ENCODE results near the gene PDZD2. TPM values are rescaled to one million over a fixed set of nuclear protein-coding genes. Genes with fewer than 3 reads are reported as not detected.

PDZD2 gene
- total RNA-seq, 1 donor from 2014 or later, result 6.7 TPM

DNA sequence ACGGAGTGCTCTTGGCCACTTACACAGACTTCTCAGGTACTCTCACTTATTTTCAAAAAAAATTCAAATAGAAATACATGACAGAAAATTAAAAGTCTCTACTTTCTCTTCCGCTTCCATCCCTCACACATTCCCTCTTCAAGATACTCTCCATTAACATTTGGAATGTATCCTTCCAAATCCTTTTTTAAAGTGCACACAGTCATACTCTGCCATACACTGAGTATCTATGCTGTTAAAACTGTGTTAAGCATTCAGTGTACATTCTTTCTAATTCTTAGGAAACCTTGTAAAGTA, 519.7 kb downstream of the PDZD2 start:
- H3K4me3 ChIP-seq (ENCODE audit: low read depth, low read length), result no peak overlapping the region
- H3K36me3 ChIP-seq (ENCODE audit: control insufficient read depth, insufficient read depth, low read length), result no peaks in the 10 kb centered on the region
- no peak for DNase-seq (ENCODE audit: low read depth)
- H3K27me3 ChIP-seq (ENCODE audit: control insufficient read depth, insufficient read depth, low read length), result no peaks in the 10 kb centered on the region
- no peak for TF ChIP-seq CTCF (IDR thresholded peaks at IDR 0.05; ENCODE audit: insufficient read depth, low read length, poor library complexity, severe bottlenecking)

GRCh38 chr5:32159328-32160072, 520.6 kb downstream of the PDZD2 start:
- no peak for DNase-seq (ENCODE audit: low read depth)
- H3K36me3 ChIP-seq (ENCODE audit: control insufficient read depth, insufficient read depth, low read length), result no peaks in the 10 kb centered on the region
- no peak for TF ChIP-seq CTCF (IDR thresholded peaks at IDR 0.05; ENCODE audit: insufficient read depth, low read length, poor library complexity, severe bottlenecking)
- H3K4me3 ChIP-seq (ENCODE audit: low read depth, low read length), result no peak overlapping the region
- H3K27me3 ChIP-seq (ENCODE audit: control insufficient read depth, insufficient read depth, low read length), result no peaks in the 10 kb centered on the region

DNA sequence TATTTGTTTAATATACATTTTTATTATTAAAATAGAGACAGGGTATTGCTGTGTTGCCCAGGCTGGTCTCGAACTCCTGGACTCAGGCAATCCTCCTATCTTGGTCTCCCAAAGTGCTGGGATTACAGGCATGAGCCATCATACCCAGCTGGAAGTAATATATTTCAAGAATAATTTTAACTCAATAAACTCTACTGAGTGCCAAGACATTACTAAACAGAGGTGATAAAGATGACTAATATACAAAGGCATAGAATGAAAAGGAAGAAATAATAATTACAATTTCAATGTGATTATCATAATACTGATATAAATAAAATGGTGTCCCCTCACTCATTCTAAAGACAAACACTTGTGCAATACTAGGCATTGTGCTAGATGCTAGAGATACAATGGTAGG, 521.3 kb downstream of the PDZD2 start:
- DNase-seq (ENCODE audit: low read depth), result no peak
- H3K27me3 ChIP-seq (ENCODE audit: control insufficient read depth, insufficient read depth, low read length), result no peaks in the 10 kb centered on the region
- no peaks in the 10 kb centered on the region for H3K36me3 ChIP-seq (ENCODE audit: control insufficient read depth, insufficient read depth, low read length)
- TF ChIP-seq CTCF (IDR thresholded peaks at IDR 0.05; ENCODE audit: insufficient read depth, low read length, poor library complexity, severe bottlenecking), result no peak
- H3K4me3 ChIP-seq (ENCODE audit: low read depth, low read length), result no peak overlapping the region

Other genes starting within 250 kb of the PDZD2 start
- 48.5 and 50.1 TPM in 2 replicates for gene DROSHA, start 107.0 kb upstream of the PDZD2 start, total RNA-seq
- 23.6 and 23.7 TPM in 2 replicates for gene C5orf22, start 106.8 kb upstream of the PDZD2 start, total RNA-seq

Data from kidney epithelial cell (primary cell).